Stimulated activated memory B cell treated with anti-CD40 and anti-IgM and Interleukin-4, amounts not matched to agents 10 μg/mL and 1 μg/mL and 100 μg/mL, for 72 hours (primary cell): Measurements from ENCODE around the gene NRP2.

Experiments
- ATAC-seq: fragments of 150-1000 bp; cut with Tn5 transposase; 2 replicates; pipeline ENCODE4 v1.10.0; 2021
- H3K27ac Mint-ChIP-seq: one replicate; pipeline ENCODE4 v1.8.0; 2022; ENCODE audit warnings: mild to moderate bottlenecking, mixed read lengths
- H3K27me3 Mint-ChIP-seq: one replicate; pipeline ENCODE4 v1.8.0; 2022; ENCODE audit warnings: mixed read lengths
- H3K36me3 Mint-ChIP-seq: one replicate; pipeline ENCODE4 v1.8.0; 2022; ENCODE audit warnings: mixed read lengths
- H3K4me1 Mint-ChIP-seq: one replicate; pipeline ENCODE4 v1.8.0; 2022; ENCODE audit warnings: mixed read lengths
- H3K4me3 Mint-ChIP-seq: one replicate; pipeline ENCODE4 v1.8.0; 2022; ENCODE audit warnings: mild to moderate bottlenecking, moderate library complexity, mixed read lengths
- H3K9me3 Mint-ChIP-seq: one replicate; pipeline ENCODE4 v1.8.0; 2022; ENCODE audit warnings: mixed read lengths

NRP2 gene

DNA sequence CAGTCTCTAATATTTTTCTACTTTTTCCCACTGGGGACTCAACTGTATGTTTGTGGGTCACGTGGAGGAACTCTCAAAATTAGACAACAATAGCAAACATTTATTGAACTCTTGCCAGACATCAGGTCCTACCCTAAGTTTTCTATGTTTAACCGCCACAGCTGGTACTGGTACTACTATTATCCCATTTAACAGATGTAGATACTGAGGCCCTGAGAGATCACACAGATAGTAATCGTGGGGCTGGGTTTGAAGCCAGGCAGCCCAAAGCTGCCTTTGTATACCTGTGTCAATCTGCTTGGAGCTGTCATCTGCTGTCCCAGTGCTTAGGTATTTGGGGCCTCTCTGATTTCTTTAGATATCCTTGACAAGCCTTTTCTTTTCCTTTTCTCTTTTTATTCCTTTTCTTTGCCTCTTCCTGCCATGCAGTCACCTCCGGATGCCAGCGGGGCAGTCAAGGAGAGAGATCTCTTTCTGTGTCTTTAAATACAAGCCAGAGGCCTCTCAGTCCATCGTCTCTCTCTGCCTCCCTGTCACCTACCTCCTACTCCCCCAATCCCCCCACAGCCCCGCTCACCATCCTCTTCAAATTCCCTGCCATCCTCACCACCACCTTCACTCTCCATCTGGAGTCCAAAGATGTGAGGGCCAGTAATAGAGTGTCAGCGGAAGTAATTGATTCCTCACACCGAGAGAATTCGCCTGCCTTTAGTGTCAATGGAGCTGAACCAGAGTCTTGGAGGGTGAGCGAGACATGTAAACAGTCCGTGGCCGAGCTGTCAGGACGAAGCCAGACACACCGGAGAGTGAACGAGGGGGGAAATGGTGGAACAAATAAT is 23.4 kb downstream of the NRP2 start:
- H3K36me3 Mint-ChIP-seq = no peaks in the 10 kb centered on the region
- ATAC-seq = no peak
- no peak overlapping the region for H3K4me3 Mint-ChIP-seq
- H3K27me3 Mint-ChIP-seq = no peaks in the 10 kb centered on the region
- H3K27ac Mint-ChIP-seq = peak overlapping the region; percentile 95
- peaks cover 47% of the 10 kb centered on the region for H3K4me1 Mint-ChIP-seq
- no peaks in the 10 kb centered on the region for H3K9me3 Mint-ChIP-seq

DNA sequence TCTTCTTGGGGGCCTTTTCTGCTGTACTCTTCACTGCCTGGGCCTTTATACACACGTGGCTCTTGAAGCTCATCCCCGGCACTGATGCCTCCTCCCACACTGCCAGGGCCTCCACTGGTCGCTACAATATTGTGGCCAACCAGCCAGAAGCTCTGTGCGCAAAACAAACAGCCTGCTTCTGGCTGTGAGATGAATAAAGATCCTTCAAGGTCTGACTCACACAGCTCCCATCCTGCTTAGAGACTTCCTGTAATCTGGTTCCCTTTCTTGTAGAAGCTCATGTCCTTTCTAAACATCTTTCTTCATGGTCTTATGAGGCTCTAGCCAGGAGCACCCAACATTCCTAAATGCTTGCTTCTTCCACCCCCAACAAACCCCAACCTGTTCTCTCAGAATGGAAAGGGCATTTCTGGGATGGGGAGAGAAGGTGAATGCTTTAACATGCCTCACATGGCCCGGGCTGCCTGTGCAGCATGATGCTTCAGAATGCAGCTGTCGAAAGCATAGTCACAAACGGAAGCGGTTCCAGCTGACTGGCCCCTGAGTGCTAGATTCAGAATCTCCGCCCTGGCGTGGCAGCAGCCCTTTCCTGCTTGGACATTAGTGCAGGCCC is 24.6 kb downstream of the NRP2 start:
- Mint-ChIP-seq H3K36me3 (no peaks in the 10 kb centered on the region), H3K27me3 (no peaks in the 10 kb centered on the region), H3K4me3 (peak overlapping the region; percentile 41), H3K9me3 (no peaks in the 10 kb centered on the region), H3K27ac (peak overlapping the region; percentile 95), H3K4me1 (peaks cover 49% of the 10 kb centered on the region)
- peak; percentile 99 for ATAC-seq

- Mint-ChIP-seq H3K27me3 (no peaks in the 10 kb centered on the region), H3K4me1 (peaks cover 57% of the 10 kb centered on the region), H3K27ac (peak overlapping the region; percentile 95), H3K4me3 (no peak overlapping the region), H3K36me3 (no peaks in the 10 kb centered on the region), H3K9me3 (no peaks in the 10 kb centered on the region)
- ATAC-seq = no peak
Observed at GRCh38 chr2:205708231-205708631, 25.9 kb downstream of the NRP2 start.

DNA sequence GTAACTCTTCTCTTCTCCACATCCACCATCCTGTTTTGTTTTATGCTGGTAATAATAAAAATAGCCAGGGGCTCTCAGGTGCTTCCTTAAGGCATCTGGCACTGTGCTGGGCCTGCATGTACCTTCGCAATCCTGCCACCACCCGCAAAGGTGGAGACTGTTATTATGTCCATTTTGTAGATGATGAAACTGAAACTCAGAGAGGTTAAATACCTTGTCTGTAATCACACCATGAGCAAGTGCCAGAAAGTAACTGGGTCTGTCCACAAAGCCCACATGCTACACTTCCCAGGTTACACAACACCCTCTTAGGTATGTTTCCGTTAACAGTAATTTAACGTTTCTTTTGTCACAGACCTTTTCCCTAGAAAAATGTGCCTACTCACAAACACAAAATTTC is 27.0 kb downstream of the NRP2 start:
- Mint-ChIP-seq H3K9me3 (no peaks in the 10 kb centered on the region), H3K36me3 (no peaks in the 10 kb centered on the region), H3K27ac (peak overlapping the region; percentile 54), H3K4me3 (no peak overlapping the region), H3K27me3 (no peaks in the 10 kb centered on the region), H3K4me1 (peaks cover 60% of the 10 kb centered on the region)
- no peak for ATAC-seq

DNA sequence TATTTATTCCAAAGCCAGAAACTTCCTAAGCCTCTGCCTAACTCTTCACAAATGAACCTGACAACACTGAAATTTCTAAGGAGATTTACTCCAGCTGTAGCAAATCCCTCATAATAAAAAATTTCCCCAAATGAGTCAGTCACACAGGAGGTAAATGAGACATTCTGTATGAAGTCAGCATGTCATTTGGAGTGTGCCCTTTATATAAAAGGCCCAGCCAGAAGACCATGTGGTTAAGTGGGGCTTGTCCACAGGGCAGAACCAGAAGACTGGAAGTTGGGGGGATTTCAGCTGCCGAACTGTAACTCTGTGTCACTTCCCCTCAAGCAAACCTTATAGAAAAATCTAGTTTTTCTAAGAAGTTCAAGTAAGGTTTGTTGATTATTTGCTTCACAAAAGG is 30.2 kb downstream of the NRP2 start:
- Mint-ChIP-seq H3K9me3 (no peaks in the 10 kb centered on the region), H3K27ac (peak overlapping the region; percentile 42), H3K4me1 (peaks cover 51% of the 10 kb centered on the region)

DNA sequence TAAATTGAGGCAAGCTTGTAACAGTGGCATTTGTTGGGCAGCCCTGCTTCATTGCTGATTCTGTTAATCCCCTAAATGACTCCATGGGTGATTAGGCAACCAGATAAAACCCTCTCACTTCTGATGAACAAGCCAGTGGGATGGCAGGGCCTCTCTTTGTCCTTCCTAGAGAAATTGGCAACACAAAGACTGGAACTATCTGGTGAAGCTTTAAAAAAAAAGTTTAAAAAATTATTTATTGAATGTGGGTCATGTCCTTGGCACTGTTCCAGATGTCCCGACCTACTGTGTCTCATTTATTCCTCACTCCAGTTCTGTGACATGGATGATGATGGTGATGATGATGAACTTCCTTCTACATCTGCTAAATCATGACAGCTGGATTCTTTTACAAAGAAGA is 30.8 kb downstream of the NRP2 start:
- no peaks in the 10 kb centered on the region for H3K9me3 Mint-ChIP-seq
- H3K4me3 Mint-ChIP-seq = no peak overlapping the region
- H3K27ac Mint-ChIP-seq = peak overlapping the region; percentile 42
- no peak for ATAC-seq
- peaks cover 45% of the 10 kb centered on the region for H3K4me1 Mint-ChIP-seq
- no peaks in the 10 kb centered on the region for H3K27me3 Mint-ChIP-seq
- no peaks in the 10 kb centered on the region for H3K36me3 Mint-ChIP-seq

More for the DNA sequence above, 30.2 kb downstream of the NRP2 start:
- Mint-ChIP-seq H3K36me3 (no peaks in the 10 kb centered on the region), H3K4me3 (no peak overlapping the region), H3K27me3 (no peaks in the 10 kb centered on the region)
- peak; percentile 78 for ATAC-seq

- H3K4me3 Mint-ChIP-seq = peak overlapping the region; percentile 34
- H3K27ac Mint-ChIP-seq = peak overlapping the region; percentile 63
- H3K9me3 Mint-ChIP-seq = no peaks in the 10 kb centered on the region
- peaks cover 36% of the 10 kb centered on the region for H3K4me1 Mint-ChIP-seq
- peak; percentile 80 for ATAC-seq
- no peaks in the 10 kb centered on the region for H3K27me3 Mint-ChIP-seq
- no peaks in the 10 kb centered on the region for H3K36me3 Mint-ChIP-seq
Observed at GRCh38 chr2:205714058-205714776, 31.9 kb downstream of the NRP2 start.

DNA sequence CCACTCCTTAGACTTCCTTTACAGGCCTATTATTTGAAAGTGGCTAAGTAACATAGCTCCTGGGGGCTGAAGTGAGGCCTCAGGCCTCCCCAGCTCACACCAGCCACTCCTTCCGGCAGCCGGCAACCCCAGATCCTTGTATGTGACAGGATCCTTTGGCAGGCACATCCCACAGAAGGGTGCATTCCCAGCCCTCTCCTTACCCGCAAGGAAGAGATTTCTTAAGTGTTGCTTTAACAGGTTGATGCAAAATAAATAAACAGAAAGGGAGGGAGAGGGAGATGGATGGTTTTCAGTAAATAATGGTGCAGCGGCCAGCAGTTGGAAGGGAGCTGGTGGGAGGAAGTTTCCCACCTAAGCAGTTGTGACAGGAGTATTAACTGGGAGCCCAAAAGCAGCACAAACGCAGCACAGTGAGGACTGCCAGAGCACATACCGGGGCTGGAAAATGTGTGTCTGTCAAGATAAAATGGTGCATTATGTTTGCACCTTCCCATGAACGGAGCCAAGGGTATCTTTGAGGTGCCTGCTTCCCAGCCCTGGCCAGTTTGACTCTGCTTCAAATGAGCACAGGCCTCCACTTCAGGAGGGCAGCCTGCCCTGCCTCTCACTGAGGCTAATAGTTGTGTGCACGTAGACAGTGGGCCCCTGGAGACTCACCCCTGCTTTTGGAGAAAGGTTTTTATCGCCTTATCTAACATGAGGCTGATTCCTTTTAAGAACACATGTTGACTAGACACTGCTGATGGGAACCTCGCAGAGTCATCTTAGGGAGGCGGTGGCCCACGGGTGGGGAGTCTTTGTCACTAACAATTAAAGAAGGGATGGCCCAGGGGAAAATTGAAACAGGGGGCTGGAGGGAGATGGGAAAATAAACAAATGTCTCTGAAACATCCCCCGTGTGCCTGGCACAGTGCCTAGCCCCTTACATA is 32.8 kb downstream of the NRP2 start:
- H3K27me3 Mint-ChIP-seq = no peaks in the 10 kb centered on the region
- H3K27ac Mint-ChIP-seq = peak overlapping the region; percentile 63
- H3K9me3 Mint-ChIP-seq = no peaks in the 10 kb centered on the region
- no peak for ATAC-seq
- H3K36me3 Mint-ChIP-seq = no peaks in the 10 kb centered on the region
- no peak overlapping the region for H3K4me3 Mint-ChIP-seq
- peaks cover 31% of the 10 kb centered on the region for H3K4me1 Mint-ChIP-seq

- H3K27me3 Mint-ChIP-seq = no peaks in the 10 kb centered on the region
- peaks cover 34% of the 10 kb centered on the region for H3K4me1 Mint-ChIP-seq
- peak overlapping the region; percentile 63 for H3K27ac Mint-ChIP-seq
- ATAC-seq = no peak
- no peak overlapping the region for H3K4me3 Mint-ChIP-seq
- H3K36me3 Mint-ChIP-seq = no peaks in the 10 kb centered on the region
- H3K9me3 Mint-ChIP-seq = no peaks in the 10 kb centered on the region
Observed at GRCh38 chr2:205715831-205716525, 33.7 kb downstream of the NRP2 start.

DNA sequence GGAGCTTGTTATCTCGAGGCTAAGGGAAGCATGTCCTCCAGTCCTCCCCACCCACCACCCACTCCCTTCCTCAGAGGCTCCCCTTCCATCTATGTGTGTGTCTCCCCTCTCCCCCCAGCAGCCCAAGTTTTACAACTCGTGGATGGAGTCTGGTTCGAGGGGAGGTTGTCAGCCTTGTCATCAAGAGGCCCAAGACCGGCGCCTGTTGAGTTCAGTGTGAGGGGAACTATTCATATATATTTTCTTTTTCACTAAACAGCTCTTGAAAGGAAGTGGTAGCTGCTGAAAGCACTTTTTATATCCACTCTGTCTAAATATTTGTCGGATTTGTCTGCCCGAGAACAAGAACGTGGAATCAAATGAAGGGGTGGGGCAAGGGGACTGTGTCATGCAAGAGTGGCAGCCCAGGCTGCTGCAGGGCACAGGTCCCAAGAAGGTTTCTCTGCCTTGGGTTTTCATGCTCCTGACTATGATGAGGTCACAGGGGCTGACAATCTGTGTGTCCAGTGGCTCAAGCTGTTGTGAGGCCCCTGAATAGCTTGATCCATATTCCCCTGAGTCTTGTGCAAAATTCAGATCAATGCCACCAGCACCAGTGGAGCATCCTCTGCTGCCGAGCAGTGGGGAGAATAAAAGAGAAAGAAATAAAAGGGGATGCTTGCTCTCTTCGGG is 35.0 kb downstream of the NRP2 start:
- H3K4me1 Mint-ChIP-seq = peaks cover 38% of the 10 kb centered on the region
- no peak overlapping the region for H3K27ac Mint-ChIP-seq
- H3K27me3 Mint-ChIP-seq = no peaks in the 10 kb centered on the region
- H3K36me3 Mint-ChIP-seq = no peaks in the 10 kb centered on the region
- no peaks in the 10 kb centered on the region for H3K9me3 Mint-ChIP-seq
- H3K4me3 Mint-ChIP-seq = no peak overlapping the region
- no peak for ATAC-seq

GRCh38 chr2:205717999-205718398 is 35.7 kb downstream of the NRP2 start:
- Mint-ChIP-seq H3K27me3 (no peaks in the 10 kb centered on the region), H3K4me3 (no peak overlapping the region), H3K9me3 (no peaks in the 10 kb centered on the region)

DNA sequence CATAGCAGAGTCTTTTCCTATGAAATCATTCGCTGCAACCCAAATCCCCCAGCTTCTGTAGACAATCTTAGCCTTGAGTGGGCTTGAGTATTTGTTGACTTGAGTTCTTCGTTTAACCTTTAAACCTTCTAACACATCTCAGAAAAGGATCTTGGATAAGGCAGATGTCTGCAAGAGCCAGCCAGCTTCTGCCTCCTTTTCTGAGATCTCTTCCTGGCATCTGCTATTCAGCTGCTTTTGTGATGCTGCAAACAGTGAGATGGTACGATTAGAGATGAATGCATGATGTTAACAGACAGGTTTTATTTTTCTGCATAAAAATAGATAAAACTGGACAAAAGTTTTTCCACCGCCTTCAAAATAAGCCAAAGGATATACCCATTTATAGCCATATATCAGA is 37.5 kb downstream of the NRP2 start:
- ATAC-seq = no peak
- no peaks in the 10 kb centered on the region for H3K9me3 Mint-ChIP-seq
- no peak overlapping the region for H3K27ac Mint-ChIP-seq
- no peaks in the 10 kb centered on the region for H3K27me3 Mint-ChIP-seq
- H3K4me3 Mint-ChIP-seq = no peak overlapping the region
- H3K36me3 Mint-ChIP-seq = no peaks in the 10 kb centered on the region
- peaks cover 31% of the 10 kb centered on the region for H3K4me1 Mint-ChIP-seq

More at GRCh38 chr2:205717999-205718398, 35.7 kb downstream of the NRP2 start:
- H3K27ac Mint-ChIP-seq = no peak overlapping the region
- no peaks in the 10 kb centered on the region for H3K36me3 Mint-ChIP-seq
- peaks cover 39% of the 10 kb centered on the region for H3K4me1 Mint-ChIP-seq
- no peak for ATAC-seq

GRCh38 chr2:205720451-205720902 is 38.2 kb downstream of the NRP2 start:
- H3K27ac Mint-ChIP-seq = no peak overlapping the region
- peaks cover 25% of the 10 kb centered on the region for H3K4me1 Mint-ChIP-seq
- ATAC-seq = no peak
- H3K27me3 Mint-ChIP-seq = no peaks in the 10 kb centered on the region
- H3K36me3 Mint-ChIP-seq = no peaks in the 10 kb centered on the region
- H3K4me3 Mint-ChIP-seq = no peak overlapping the region
- no peaks in the 10 kb centered on the region for H3K9me3 Mint-ChIP-seq

- no peak overlapping the region for H3K27ac Mint-ChIP-seq
- ATAC-seq = no peak
- H3K36me3 Mint-ChIP-seq = no peaks in the 10 kb centered on the region
- peaks cover 25% of the 10 kb centered on the region for H3K4me1 Mint-ChIP-seq
- H3K27me3 Mint-ChIP-seq = no peaks in the 10 kb centered on the region
- H3K4me3 Mint-ChIP-seq = no peak overlapping the region
- no peaks in the 10 kb centered on the region for H3K9me3 Mint-ChIP-seq
Observed at GRCh38 chr2:205721057-205721449, 38.8 kb downstream of the NRP2 start.
